HG03066 (cell line): ENCODE results near the gene PTGER3.
"Not testable (repeated sequence)": the region's sequence is repeated elsewhere in the genome, so short reads cannot be mapped to it uniquely, and the experiment has no call there.

ENCODE experiments used
- ATAC-seq: cut with Tn5 transposase; IDR thresholded peaks from one replicate; pipeline ENCODE4 v1.9.1; 2021; ENCODE audit warnings: low read depth; ENCODE audit not compliant: unreplicated experiment

The PTGER3 gene

DNA sequence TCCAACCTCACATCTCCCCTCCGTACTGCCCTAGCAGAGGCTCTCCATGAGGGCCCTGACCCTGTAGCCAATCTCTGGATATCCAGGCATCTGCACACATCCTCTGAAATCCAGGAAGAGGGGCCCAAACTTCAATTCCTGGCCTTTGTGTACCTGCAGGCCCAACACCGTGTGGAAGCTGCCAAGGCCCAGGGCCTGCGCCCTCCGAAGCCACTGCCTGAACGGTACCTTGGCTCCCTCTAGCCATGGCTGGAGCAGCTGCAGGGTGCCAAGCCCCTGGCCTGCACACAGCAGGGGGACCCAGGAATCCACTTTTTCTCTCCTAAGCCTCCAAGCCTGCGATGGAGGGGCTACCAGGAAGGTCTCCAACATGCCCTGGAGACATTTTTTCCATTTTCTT, 84.2 kb downstream of the PTGER3 start:
- ATAC-seq: no peak

DNA sequence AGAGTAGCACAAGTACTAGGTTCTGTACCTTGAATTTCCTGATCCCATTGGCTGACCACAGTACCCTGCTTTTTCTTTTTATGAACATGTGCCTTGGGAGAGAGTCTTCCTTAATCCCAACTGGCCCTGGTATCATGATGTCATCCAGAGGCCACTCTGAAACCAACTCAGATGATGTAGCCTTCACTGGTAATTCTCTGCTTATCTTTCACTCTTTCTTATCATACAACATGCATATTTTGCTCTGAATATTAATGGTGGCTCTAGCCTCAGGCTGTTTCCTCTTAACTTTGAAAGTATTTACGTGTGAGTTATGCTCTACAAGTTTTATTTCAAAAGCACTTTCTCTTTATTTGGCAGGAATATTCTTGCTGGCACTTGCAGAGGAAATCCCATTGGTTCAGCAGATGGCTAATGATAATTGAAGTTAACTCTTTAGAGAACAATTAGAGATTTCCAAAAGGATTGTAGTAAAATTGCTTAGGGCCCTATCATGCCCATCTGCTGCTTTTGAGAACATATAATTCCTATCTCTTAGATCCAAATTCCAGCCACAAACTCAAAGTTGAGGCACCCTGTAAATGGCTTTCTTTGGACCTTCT, 86.1 kb downstream of the PTGER3 start:
- no peak for ATAC-seq

DNA sequence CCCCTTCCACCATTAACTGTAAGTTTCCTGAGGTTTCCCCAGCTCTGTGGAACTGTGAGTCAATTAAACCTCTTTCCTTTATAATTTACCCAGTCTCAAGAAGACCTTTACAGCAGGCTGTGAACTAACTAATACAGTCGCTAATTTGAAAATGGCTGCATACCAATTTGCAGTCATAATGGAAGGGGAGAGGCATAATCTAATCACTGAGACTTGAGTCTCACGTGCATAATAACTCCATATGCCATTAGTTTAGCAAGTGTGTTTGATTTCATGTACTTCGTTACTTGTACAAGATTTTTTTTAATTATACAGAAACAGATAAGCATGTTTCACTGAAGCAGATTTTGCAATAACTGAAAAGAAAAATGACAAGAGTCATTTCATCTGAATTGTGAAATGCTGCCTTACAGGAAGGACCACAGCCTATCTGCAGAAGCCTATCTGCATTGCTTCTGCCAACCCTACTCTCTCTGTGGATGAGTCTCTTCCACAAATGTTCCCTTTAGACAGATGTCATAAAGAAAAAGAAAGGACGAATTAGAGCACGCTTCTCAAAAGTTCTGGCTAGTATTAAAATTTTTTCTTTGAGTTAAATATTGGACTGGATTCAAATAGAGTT, 99.1 kb downstream of the PTGER3 start:
- no peak for ATAC-seq

DNA sequence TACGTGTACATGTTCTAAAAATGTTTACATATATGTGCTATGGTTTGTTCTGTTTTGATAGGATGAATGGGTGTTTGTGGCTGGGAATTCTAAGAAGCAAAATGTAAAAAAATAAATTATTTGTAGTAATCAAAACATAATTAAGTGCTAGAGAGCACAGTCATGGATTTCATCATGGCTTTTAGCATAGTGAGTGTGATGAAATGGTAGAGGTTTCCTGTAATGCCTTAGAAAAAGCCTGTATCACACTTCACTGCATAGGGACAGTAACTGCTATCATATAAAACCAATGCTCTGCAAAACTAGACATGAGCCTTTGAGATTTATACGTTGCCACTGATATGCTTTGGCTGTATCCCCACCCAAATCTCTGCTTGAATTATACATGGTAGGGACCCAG, 99.8 kb downstream of the PTGER3 start:
- ATAC-seq: no peak

DNA sequence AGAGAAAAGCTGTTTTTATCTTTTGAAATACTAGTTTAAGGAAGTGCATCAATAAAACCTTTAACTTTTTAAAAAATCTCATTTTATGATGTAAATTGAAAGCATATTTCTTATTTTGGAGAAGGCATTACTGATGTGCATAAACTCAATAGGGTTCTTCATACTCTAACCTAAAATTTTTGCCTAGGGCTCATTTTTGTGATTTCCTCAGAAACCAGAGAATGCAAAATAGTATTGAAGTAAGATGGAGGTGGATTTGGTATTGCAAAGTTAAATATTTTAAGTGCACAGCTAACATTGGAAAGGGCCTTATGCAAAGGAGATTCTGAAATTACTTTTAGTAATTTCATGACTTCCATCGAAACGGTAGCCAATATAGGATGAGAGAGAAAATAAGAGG, 101.9 kb downstream of the PTGER3 start:
- ATAC-seq: no peak

DNA sequence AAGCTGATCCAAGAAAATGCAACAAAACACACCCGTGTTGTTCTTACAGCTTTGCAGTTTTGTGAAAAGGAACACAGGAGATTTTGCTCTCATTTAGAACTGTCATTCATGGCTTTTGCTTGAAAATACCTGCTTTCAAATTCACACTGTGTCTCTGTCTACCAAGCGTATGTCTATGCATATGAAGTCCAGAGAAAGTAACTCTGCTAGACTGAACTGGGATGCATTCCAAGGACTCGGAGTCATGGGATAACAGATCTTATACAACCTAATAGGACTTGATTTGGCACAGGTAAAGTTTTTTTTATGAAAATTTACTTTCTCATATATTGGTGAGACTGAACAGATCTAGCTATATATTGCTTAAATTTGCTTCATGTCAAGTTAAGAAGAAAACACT, 102.4 kb downstream of the PTGER3 start:
- ATAC-seq: no peak

DNA sequence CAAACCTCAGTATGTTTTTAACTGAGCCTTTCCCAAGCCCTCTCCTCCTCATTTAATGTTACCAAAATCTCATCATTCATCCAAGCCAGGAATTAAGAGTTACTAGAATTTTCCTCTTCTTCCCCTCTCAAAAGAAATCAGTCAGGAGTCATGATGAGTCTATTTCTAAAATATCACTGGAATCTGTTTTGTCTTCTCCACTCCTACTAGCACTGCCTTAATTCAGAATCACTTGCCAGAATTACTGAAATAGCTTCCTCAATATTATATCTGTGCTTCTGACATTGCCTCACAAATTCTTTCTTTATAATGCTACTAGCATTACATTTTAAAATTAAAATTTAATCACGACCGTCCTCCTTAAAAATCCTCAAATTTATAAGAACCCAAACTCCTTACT, 106.1 kb downstream of the PTGER3 start:
- no peak for ATAC-seq

DNA sequence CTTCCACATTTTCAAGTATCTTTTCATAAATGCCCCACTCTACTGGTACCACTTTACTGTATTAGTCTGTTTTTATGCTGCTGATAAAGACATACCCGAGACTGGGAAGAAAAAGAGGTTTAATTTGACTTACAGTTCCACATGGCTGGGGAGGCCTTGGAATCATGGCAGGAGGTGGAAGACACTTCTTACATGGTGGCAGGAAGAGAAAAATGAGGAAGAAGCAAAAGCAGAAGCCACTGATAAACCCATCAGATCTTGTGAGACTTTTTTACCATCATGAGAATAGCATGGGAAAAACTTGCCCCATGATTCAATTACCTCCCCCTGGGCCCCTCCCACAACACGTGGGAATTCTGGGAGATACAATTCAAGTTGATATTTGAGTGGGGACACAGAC, 107.2 kb downstream of the PTGER3 start:
- ATAC-seq: not testable (repeated sequence)

DNA sequence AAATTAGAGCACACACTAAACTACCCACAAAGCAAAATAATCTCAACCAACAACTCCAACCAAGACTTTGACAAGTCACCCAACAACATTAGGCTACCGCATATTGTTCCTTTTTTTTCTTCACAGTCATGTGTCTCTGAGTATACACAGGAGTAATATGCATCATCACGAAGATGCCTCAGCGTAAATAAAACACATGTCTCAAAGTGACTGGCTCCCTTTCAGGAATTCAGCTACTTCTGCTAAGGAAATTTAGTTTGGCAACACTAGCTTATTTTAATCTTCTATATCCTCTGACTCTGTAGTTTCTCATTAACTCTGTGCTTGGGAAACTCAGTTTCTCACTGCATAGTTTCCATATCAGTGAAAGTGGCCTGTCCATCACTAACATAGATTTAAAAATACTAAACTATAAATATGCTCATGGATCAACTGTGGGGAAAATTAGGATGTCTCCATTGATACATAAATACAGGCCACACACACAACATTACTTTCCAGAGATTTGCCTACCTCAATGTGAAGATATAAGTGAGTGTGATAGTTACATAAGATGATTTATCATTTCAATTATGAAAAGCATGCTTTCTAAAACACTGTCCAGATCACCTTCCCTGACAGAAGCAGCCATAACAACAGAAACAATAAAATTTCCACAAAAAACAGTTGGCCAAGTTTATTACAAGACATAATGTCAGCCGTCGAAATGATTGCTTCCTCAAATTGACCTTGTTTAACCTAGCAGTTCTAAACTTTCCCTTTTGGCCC, 113.2 kb downstream of the PTGER3 start:
- no peak for ATAC-seq

DNA sequence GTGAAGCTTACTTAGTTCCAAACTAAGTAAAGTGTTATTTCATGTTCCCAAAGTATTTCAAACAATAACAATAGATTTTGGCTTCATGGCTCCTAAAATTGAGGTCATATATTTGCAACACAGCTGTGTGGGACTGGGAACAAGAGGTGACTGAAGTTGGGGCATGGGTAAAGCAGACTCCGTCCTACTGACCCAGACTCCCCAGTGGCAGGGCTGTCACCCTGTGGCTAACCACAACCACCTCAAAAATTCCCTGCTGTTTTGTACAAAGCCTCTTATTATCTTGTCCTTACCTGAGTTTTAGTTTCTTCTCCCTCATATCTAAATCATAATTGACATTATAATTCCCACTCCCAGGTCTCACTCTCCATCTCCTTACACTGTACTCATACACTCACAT, 117.6 kb downstream of the PTGER3 start:
- no peak for ATAC-seq

DNA sequence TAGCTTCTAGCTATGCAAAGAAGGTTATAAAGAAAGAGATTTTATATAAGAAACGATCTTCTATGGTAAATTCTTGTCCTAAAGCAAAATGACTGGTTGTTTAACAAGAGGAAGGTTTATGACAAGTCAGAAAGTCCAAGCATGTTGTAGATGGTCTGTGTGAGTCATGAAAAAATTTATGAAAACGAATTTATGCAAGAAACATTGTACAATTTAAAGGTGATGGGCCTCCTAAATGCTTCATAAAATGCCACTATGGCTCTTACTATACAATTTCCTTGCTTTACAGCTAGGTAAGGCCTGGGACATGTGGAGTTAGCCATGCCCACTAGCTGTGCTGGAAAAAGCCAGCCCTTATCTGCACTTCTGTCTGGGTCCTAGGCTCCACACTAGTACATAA, 125.4 kb downstream of the PTGER3 start:
- ATAC-seq: no peak
